Erythroblast (primary cell): ENCODE results near the gene MYO3A.

Experiments
- GATA1 ChIP-seq: IDR thresholded peaks from 2 replicates; pipeline ENCODE4 v1.6.1; 2011; ENCODE audit warnings: low read depth, mild to moderate bottlenecking, control low read depth, low read length, moderate library complexity
- POLR2A ChIP-seq: IDR thresholded peaks from 2 replicates; pipeline ENCODE4 v1.6.1; 2011; ENCODE audit warnings: mild to moderate bottlenecking, low read length

DNA sequence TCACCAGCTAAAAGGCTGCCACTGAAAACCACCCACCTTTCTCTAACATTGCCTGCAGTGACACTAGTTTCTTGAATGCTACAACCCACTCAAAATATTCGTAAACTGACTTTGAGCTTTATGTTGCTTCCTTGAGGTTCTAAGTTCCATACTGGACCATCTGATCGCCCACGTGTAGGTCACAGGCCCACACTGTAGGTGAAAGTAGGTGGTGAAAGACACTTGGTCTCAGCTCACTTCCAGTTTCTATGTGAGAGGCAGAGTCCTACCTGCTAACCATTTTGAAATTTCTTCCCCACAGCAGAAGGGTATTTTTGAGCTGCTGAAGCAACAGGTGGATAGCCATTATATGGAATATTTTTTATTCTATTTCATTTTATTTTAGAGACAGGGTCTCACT is 97.3 kb downstream of the MYO3A start:
- TF ChIP-seq POLR2A, result no peak
- no peak for TF ChIP-seq GATA1
